ENCODE data around the gene SLC26A2. TPM values are rescaled to one million over a fixed set of nuclear protein-coding genes. Genes with fewer than 3 reads are reported as not detected.

SLC26A2 gene
- total RNA-seq, 2 donors from 2014 or later: 16.9 to 32.0 TPM

- Histone ChIP-seq H3K4me3 (no peak overlapping the region), H3K36me3 (peaks cover 58% of the 10 kb centered on the region), H3K27ac (no peak overlapping the region), H3K27me3 (replicated peaks; ENCODE audit: insufficient read depth) (no peaks in the 10 kb centered on the region), H3K4me1 (ENCODE audit: control insufficient read depth in 1 of 2, low read depth in 2 of 2) (no peaks in the 10 kb centered on the region), H3K9me3 (no peaks in the 10 kb centered on the region)
- no peak for TF ChIP-seq CTCF (IDR thresholded peaks at IDR 0.05)
- ATAC-seq (ENCODE audit: insufficient number of reproducible peaks, low FRiP score, low read depth) (no peak), DNase-seq (ENCODE audit: low spot score) (no peak)
These were observed 74.1 kb downstream of the SLC26A2 start for GRCh38 chr5:150034662-150035061.

- ATAC-seq (ENCODE audit: insufficient number of reproducible peaks, low FRiP score, low read depth): no peak
- Histone ChIP-seq H3K4me3 (no peak overlapping the region), H3K9me3 (no peaks in the 10 kb centered on the region), H3K4me1 (ENCODE audit: control insufficient read depth in 1 of 2, low read depth in 2 of 2) (no peaks in the 10 kb centered on the region), H3K36me3 (peaks cover 60% of the 10 kb centered on the region), H3K27ac (no peak overlapping the region), H3K27me3 (replicated peaks; ENCODE audit: insufficient read depth) (no peaks in the 10 kb centered on the region)
- no peak for DNase-seq (ENCODE audit: low spot score)
- no peak for TF ChIP-seq CTCF (IDR thresholded peaks at IDR 0.05)
These were observed 74.8 kb downstream of the SLC26A2 start for GRCh38 chr5:150035139-150035895.

GRCh38 chr5:150036513-150036912 is 76.0 kb downstream of the SLC26A2 start:
- ATAC-seq (ENCODE audit: insufficient number of reproducible peaks, low FRiP score, low read depth) (peak; percentile 21), DNase-seq (ENCODE audit: low spot score) (no peak)
- H3K4me3 ChIP-seq: no peak overlapping the region
- no peak overlapping the region for H3K27ac ChIP-seq
- H3K4me1 ChIP-seq (ENCODE audit: control insufficient read depth in 1 of 2, low read depth in 2 of 2): no peaks in the 10 kb centered on the region
- peaks cover 60% of the 10 kb centered on the region for H3K36me3 ChIP-seq
- TF ChIP-seq CTCF (IDR thresholded peaks at IDR 0.05): no peak
- no peaks in the 10 kb centered on the region for H3K27me3 ChIP-seq (replicated peaks; ENCODE audit: insufficient read depth)
- no peaks in the 10 kb centered on the region for H3K9me3 ChIP-seq

Other genes with a start within 250 kb of the SLC26A2 start
- gene PPARGC1B, start 230.4 kb upstream of the SLC26A2 start, total RNA-seq: 1 to 10 TPM; 1.4 to 2.4 TPM
- not detected for gene PDE6A, start 16.0 kb upstream of the SLC26A2 start, total RNA-seq
- 10 to 100 TPM in 1 of 2 donors, 1 to 10 TPM in 1; 3.4 to 10.0 TPM for gene TIGD6, start 39.9 kb downstream of the SLC26A2 start, total RNA-seq
- gene HMGXB3, start 40.0 kb downstream of the SLC26A2 start, total RNA-seq: 10 to 100 TPM; 49.2 to 50.1 TPM
- 10 to 100 TPM; 76.3 to 98.6 TPM for gene CSF1R, start 125.8 kb downstream of the SLC26A2 start, total RNA-seq
- gene PDGFRB, start 195.1 kb downstream of the SLC26A2 start, total RNA-seq: 100 to 1,000 TPM; 362 to 421 TPM
- gene CDX1, start 206.0 kb downstream of the SLC26A2 start, total RNA-seq: not detected
- gene SLC6A7, start 229.3 kb downstream of the SLC26A2 start, total RNA-seq: not detected

All from thoracic aorta (tissue), 2 donors.